Measurements from ENCODE around the gene LIM2.

GRCh38 chr19:51417810-51418157 is 30.0 kb upstream of the LIM2 start:
- TF ChIP-seq CTCF (conservative IDR thresholded peaks at IDR 0.05; ENCODE audit: low read length) = no peak
- no peak for TF ChIP-seq EZH2phosphoT487 (IDR thresholded peaks at IDR 0.05; ENCODE audit: borderline replicate concordance, low read depth, low read length)
